Lower leg skin (tissue), 4 donors: ENCODE measurements around the gene SNRNP70. TPM values are rescaled to one million over a fixed set of nuclear protein-coding genes. Genes with fewer than 3 reads are reported as not detected.

ENCODE experiments used
- DNase-seq, 2 donors: peaks; one replicate each; pipeline ENCODE4 v3.0.0-alpha.2; 2019; ENCODE audit warnings: low spot score in 2 of 2
- H3K4me3 ChIP-seq: fragments of 200-600 bp; sonication (generic); 2 replicates; pipeline ENCODE4 v1.5.1; 2017; ENCODE audit warnings: mild to moderate bottlenecking, low read depth; ENCODE audit not compliant: poor library complexity, severe bottlenecking
- CTCF ChIP-seq, 3 donors: fragments of 450-650 bp; IDR thresholded peaks; one replicate each; pipeline ENCODE4 v1.5.1; 2016; ENCODE audit warnings: antibody characterized with exemption in 3 of 3, mild to moderate bottlenecking in 3 of 3, moderate library complexity in 2 of 3
- POLR2A ChIP-seq, 2 donors: fragments of 450-650 bp; IDR thresholded peaks; one replicate each; pipeline ENCODE4 v1.6.1; 2016 to 2017; ENCODE audit warnings: antibody characterized with exemption in 2 of 2, mild to moderate bottlenecking in 1 of 2, moderate library complexity in 1 of 2
- WGBS, 2 donors: methylation state at CpG; one replicate each; pipeline ENCODE4 v1.1.5; 2018; 5-methylcytosine and 5-hydroxymethylcytosine counted together
- intact Hi-C: fragments of 100-400 bp; cut with DNase I; formaldehyde crosslinking; loops from one replicate; pipeline ENCODE4 v1.15.0; 2023; ENCODE audit warnings: low total_unique reads
- total RNA-seq, 4 donors: library from RNA; depleted of rRNA; stranded (reverse); fragments of >200 nt; gene quantifications; one replicate each; pipeline ENCODE4 v1.1.0, GENCODE V29; 2016

The SNRNP70 gene
- total RNA-seq, 4 donors from 2014 or later, result 172 to 375 (median 285) TPM

GRCh38 chr19:49101160-49101559, 15.9 kb downstream of the SNRNP70 start:
- no peak overlapping the region for H3K4me3 ChIP-seq
- intact Hi-C loops, result no loop called here
- TF ChIP-seq CTCF (IDR thresholded peaks at IDR 0.05), result no peak
- DNase-seq, result no peak
- WGBS, 2 donors, result 77 to 86% methylated on average over 12 of the region's 12 CpGs

- no peak for DNase-seq
- TF ChIP-seq CTCF (IDR thresholded peaks at IDR 0.05) (no peak), POLR2A (IDR thresholded peaks at IDR 0.05) (no peak)
- 85% methylated on average over 12 of the region's 12 CpGs for WGBS, 2 donors
- H3K4me3 ChIP-seq, result no peak overlapping the region
- intact Hi-C loops, result no loop called here
Measured at GRCh38 chr19:49102303-49102702, 17.1 kb downstream of the SNRNP70 start.

GRCh38 chr19:49103331-49104085, 18.3 kb downstream of the SNRNP70 start:
- intact Hi-C loops, result no loop called here
- no peak overlapping the region for H3K4me3 ChIP-seq
- no peak for DNase-seq
- 78 to 84% methylated on average over 26 to 30 of the region's 33 CpGs for WGBS, 2 donors
- TF ChIP-seq CTCF (IDR thresholded peaks at IDR 0.05) (no peak), POLR2A (IDR thresholded peaks at IDR 0.05) (no peak)

GRCh38 chr19:49104229-49104864, 19.1 kb downstream of the SNRNP70 start:
- intact Hi-C loops, result no loop called here
- DNase-seq, result no peak
- no peak for TF ChIP-seq CTCF (IDR thresholded peaks at IDR 0.05)
- no peak for TF ChIP-seq POLR2A (IDR thresholded peaks at IDR 0.05)
- WGBS, 2 donors, result 81 to 83% methylated on average over 30 of the region's 30 CpGs
- H3K4me3 ChIP-seq, result no peak overlapping the region

- intact Hi-C loops, result no loop called here
- H3K4me3 ChIP-seq, result no peak overlapping the region
- TF ChIP-seq CTCF (IDR thresholded peaks at IDR 0.05) (no peak), POLR2A (IDR thresholded peaks at IDR 0.05) (no peak)
- no peak for DNase-seq
- 56 to 63% methylated on average over 12 of the region's 12 CpGs for WGBS, 2 donors
Measured at GRCh38 chr19:49106648-49107135, 21.4 kb downstream of the SNRNP70 start.
